Measurements from ENCODE around the gene SENP6. TPM values are rescaled to one million over a fixed set of nuclear protein-coding genes. Genes with fewer than 3 reads are reported as not detected.
A peak's percentile ranks its signal among the peaks of the same experiment; 100 is the strongest.

Gene SENP6
- total and polyA plus RNA-seq, 9 of the 15 experiments (the other 6 are each of a cell fraction or from before 2014, with no cell fraction given) = 11.1 to 79.4 (median 46.8) TPM

- peak; percentile 23; the same call in 1 of the 2 replicates for TF ChIP-seq CEBPG (CRISPR knock-in tag; IDR thresholded peaks at IDR 0.05)
- peak; percentile 11 to 65; a peak in 2 of 4 replicates for TF ChIP-seq CEBPG (tag; conservative IDR thresholded peaks at IDR 0.05 in 1 of 2, IDR thresholded peaks at IDR 0.05 in 1 of 2)
- peak; percentile 68 for TF ChIP-seq ATF7 (IDR thresholded peaks at IDR 0.05)
- no peak for TF ChIP-seq ZNF41 (CRISPR knock-in tag; conservative IDR thresholded peaks at IDR 0.05)
- 0 out of 2 replicates have a peak, but pooled peaks have one; percentile 13 for TF ChIP-seq DPF2 (IDR thresholded peaks at IDR 0.05)
- peak; percentile 72 for TF ChIP-seq PKNOX1 (IDR thresholded peaks at IDR 0.05)
- TF ChIP-seq FOXJ2 (tag; IDR thresholded peaks at IDR 0.05) = peak; percentile 66
- TF ChIP-seq JUND (IDR thresholded peaks at IDR 0.05; ENCODE audit: borderline replicate concordance, low read depth, low read length) = no peak
- peak; percentile 38; the same call in 1 of the 3 replicates for TF ChIP-seq JUND (tag; IDR thresholded peaks at IDR 0.05; ENCODE audit: borderline replicate concordance, low read depth, low read length)
- peak; percentile 77 for TF ChIP-seq MEIS2 (IDR thresholded peaks at IDR 0.05; ENCODE audit: partially characterized antibody)
- peak; percentile 18; the same call in 1 of the 2 replicates for TF ChIP-seq SMAD4 (CRISPR knock-in tag; conservative IDR thresholded peaks at IDR 0.05)
- no peak for TF ChIP-seq IRF2 (CRISPR knock-in tag; IDR thresholded peaks at IDR 0.05)
Measured at GRCh38 chr6:75631859-75632635, 30.4 kb downstream of the SENP6 start (continued).

Measured in K562 (cell line).